WTC11 (cell line): Measurements from ENCODE around the gene CTDNEP1. TPM values are rescaled to one million over a fixed set of nuclear protein-coding genes. Genes with fewer than 3 reads are reported as not detected.

Source experiments
- ATAC-seq: fragments of 200-7000 bp; cut with Tn5 transposase; 2 replicates; pipeline ENCODE4 v1.10.0; 2021; ENCODE audit warnings: mild to moderate bottlenecking, moderate library complexity
- CTCF ChIA-PET: fragments of 300-600 bp; sonication (Branson Sonifier 250); formaldehyde crosslinking; loops from one replicate; lab custom pipeline; 2021; ENCODE audit warnings: antibody characterized with exemption; lab: Charles Lee
- POLR2A ChIA-PET: fragments of 350-600 bp; sonication (Branson Sonifier 250); formaldehyde crosslinking; loops from one replicate; lab custom pipeline; 2021; ENCODE audit warnings: antibody characterized with exemption; lab: Charles Lee
- DNase-seq: peaks from one replicate; pipeline ENCODE4 v3.0.0; 2021; ENCODE audit warnings: low spot score
- H3K27ac Mint-ChIP-seq: 2 replicates; pipeline ENCODE4 v1.8.0; 2021; ENCODE audit warnings: mixed read lengths
- H3K27me3 Mint-ChIP-seq: 2 replicates; pipeline ENCODE4 v1.8.0; 2021; ENCODE audit warnings: low read depth, mild to moderate bottlenecking, moderate library complexity, mixed read lengths
- H3K36me3 Mint-ChIP-seq: 2 replicates; pipeline ENCODE4 v1.8.0; 2021; ENCODE audit warnings: mixed read lengths
- H3K4me1 Mint-ChIP-seq: 2 replicates; pipeline ENCODE4 v1.8.0; 2022; ENCODE audit warnings: mixed read lengths
- H3K4me3 Mint-ChIP-seq: 2 replicates; pipeline ENCODE4 v1.8.0; 2021; ENCODE audit warnings: mild to moderate bottlenecking, moderate library complexity, mixed read lengths
- H3K9me3 Mint-ChIP-seq: 2 replicates; pipeline ENCODE4 v1.8.0; 2021; ENCODE audit warnings: mixed read lengths
- FOXJ3 ChIP-seq: sonication (generic); formaldehyde crosslinking; IDR thresholded peaks from 2 replicates; pipeline ENCODE4 v1.9.0; 2021; ENCODE audit warnings: missing genetic modification reagents, mild to moderate bottlenecking, borderline replicate concordance
- FOXK1 ChIP-seq: sonication (generic); formaldehyde crosslinking; IDR thresholded peaks from 2 replicates; pipeline ENCODE4 v1.8.0; 2022; ENCODE audit warnings: mild to moderate bottlenecking, moderate library complexity, missing genetic modification reagents
- HMGA2 ChIP-seq: fragments of 250-450 bp; sonication (Bioruptor Pico); IDR thresholded peaks from 2 replicates; pipeline ENCODE4 v1.4.0; 2021; ENCODE audit warnings: mild to moderate bottlenecking, moderate library complexity
- MXD4 ChIP-seq: fragments of 250-450 bp; sonication (Bioruptor Pico); IDR thresholded peaks from 2 replicates; pipeline ENCODE4 v1.8.0; 2021; ENCODE audit warnings: mild to moderate bottlenecking, moderate library complexity, borderline replicate concordance
- NFATC4 ChIP-seq: fragments of 250-450 bp; sonication (Bioruptor Pico); IDR thresholded peaks from 2 replicates; pipeline ENCODE4 v1.9.0; 2021; ENCODE audit warnings: mild to moderate bottlenecking
- RORB ChIP-seq: fragments of 250-450 bp; sonication (Bioruptor Pico); IDR thresholded peaks from 2 replicates; pipeline ENCODE4 v1.9.0; 2021; ENCODE audit warnings: mild to moderate bottlenecking
- SMAD3 ChIP-seq: sonication (generic); formaldehyde crosslinking; IDR thresholded peaks from 2 replicates; pipeline ENCODE4 v1.8.0; 2022; ENCODE audit warnings: missing genetic modification reagents, mild to moderate bottlenecking, borderline replicate concordance
- TEAD4 ChIP-seq: sonication (generic); formaldehyde crosslinking; IDR thresholded peaks from 2 replicates; pipeline ENCODE4 v1.8.0; 2022; ENCODE audit warnings: mild to moderate bottlenecking, missing genetic modification reagents
- ZNF671 ChIP-seq: fragments of 250-450 bp; sonication (Bioruptor Pico); IDR thresholded peaks from 2 replicates; pipeline ENCODE4 v1.8.0; 2021; ENCODE audit warnings: mild to moderate bottlenecking
- total RNA-seq: library from RNA; stranded (reverse); gene quantifications from 3 replicates; pipeline ENCODE4 v1.2.3, GENCODE V29; 2021
- TF ChIP-seq, protein P1 (sequence below): sonication (generic); formaldehyde crosslinking; IDR thresholded peaks from 2 replicates; pipeline ENCODE4 v1.8.0; 2022; ENCODE audit warnings: mild to moderate bottlenecking, missing genetic modification reagents
- TF ChIP-seq, protein P2 (sequence below): sonication (generic); formaldehyde crosslinking; IDR thresholded peaks from 2 replicates; pipeline ENCODE4 v1.8.0; 2023; ENCODE audit warnings: missing genetic modification reagents, mild to moderate bottlenecking, borderline replicate concordance
- TF ChIP-seq, protein P3 (sequence below): sonication (generic); formaldehyde crosslinking; IDR thresholded peaks from 2 replicates; pipeline ENCODE4 v1.8.1; 2023; ENCODE audit warnings: mild to moderate bottlenecking, missing genetic modification reagents, moderate library complexity
- TF ChIP-seq, protein P4 (sequence below): sonication (generic); formaldehyde crosslinking; IDR thresholded peaks from 2 replicates; pipeline ENCODE4 v1.8.1; 2022; ENCODE audit warnings: missing genetic modification reagents, borderline replicate concordance
- TF ChIP-seq, protein P5 (sequence below): sonication (generic); formaldehyde crosslinking; IDR thresholded peaks from 2 replicates; pipeline ENCODE4 v1.8.1; 2022; ENCODE audit warnings: mild to moderate bottlenecking, moderate library complexity, missing genetic modification reagents

The CTDNEP1 gene
- total RNA-seq, 1 experiment from 2014 or later: 127 TPM

DNA sequence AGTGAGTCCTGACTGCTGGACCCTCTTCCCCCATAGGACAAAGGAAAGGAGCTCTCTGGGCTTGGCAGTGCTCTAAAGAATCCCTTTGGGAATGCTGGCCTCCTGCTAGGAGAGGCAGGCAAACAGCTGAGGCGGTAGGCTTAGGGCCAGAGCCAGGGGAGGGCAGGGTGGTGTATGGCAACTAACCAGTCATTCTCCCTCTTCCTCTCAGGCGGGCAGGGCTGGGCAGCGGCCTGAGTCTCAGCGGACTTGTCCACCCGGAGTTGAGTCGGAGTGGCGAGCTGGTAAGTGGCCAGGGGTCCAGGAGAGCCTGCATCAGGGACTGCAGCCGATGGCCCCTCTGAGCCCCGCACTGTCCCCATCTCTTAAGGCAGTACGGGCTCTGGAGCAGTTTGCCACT is 27.4 kb downstream of the CTDNEP1 start:
- no peak for TF ChIP-seq FOXJ3 (CRISPR knock-in tag)
- TF ChIP-seq, all 79 proteins: peak for 0
- H3K27me3 Mint-ChIP-seq: no peaks in the 10 kb centered on the region; the same call in 1 of the 2 replicates
- ATAC-seq (no peak), DNase-seq (no peak)
- no peaks in the 10 kb centered on the region for H3K9me3 Mint-ChIP-seq
- ChIA-PET CTCF (no interaction called here), POLR2A (interaction anchor here (1.3 kb wide), 1 partner anchor 10 kb away, joined by 4 read pairs; the partner anchor contains the start of gene DVL2)
- H3K4me3 Mint-ChIP-seq: no peak overlapping the region
- H3K27ac Mint-ChIP-seq: no peak overlapping the region
- peaks cover 31% of the 10 kb centered on the region for H3K36me3 Mint-ChIP-seq
- H3K4me1 Mint-ChIP-seq: peaks cover 15% of the 10 kb centered on the region

DNA sequence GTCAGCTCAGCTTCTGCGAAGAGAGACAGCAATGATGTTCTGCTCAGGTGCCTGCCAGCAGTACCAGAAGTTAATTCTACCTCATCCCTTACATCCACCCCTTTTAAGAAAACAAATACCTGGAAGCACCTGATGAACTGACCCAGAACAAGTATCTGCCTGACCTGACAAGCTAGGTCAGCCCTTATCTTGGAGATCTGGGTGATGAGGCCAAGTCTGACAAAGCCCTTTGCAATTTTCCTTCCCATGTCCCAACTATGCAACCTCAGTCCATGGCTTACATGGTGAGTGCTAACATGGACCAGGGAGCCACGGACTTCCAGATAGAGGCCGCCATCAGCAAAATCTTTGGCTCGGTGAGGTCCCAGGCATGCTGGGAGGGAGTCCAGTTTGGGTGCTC is 28.2 kb downstream of the CTDNEP1 start:
- H3K9me3 Mint-ChIP-seq: no peaks in the 10 kb centered on the region
- DNase-seq (no peak), ATAC-seq (no peak)
- no peak overlapping the region for H3K4me3 Mint-ChIP-seq
- ChIA-PET CTCF (interaction anchor here (1.0 kb wide), 2 partner anchors 9 to 73 kb away, joined by 3 to 4 read pairs; no protein-coding TSS in a partner anchor), POLR2A (no interaction called here)
- H3K36me3 Mint-ChIP-seq: peaks cover 24% of the 10 kb centered on the region
- peaks cover 23% of the 10 kb centered on the region for H3K4me1 Mint-ChIP-seq
- H3K27ac Mint-ChIP-seq: peak overlapping the region; percentile 49; the same call in 1 of the 2 replicates
- peaks cover 4% of the 10 kb centered on the region; the same call in 1 of the 2 replicates for H3K27me3 Mint-ChIP-seq
- TF ChIP-seq, protein P1, sequence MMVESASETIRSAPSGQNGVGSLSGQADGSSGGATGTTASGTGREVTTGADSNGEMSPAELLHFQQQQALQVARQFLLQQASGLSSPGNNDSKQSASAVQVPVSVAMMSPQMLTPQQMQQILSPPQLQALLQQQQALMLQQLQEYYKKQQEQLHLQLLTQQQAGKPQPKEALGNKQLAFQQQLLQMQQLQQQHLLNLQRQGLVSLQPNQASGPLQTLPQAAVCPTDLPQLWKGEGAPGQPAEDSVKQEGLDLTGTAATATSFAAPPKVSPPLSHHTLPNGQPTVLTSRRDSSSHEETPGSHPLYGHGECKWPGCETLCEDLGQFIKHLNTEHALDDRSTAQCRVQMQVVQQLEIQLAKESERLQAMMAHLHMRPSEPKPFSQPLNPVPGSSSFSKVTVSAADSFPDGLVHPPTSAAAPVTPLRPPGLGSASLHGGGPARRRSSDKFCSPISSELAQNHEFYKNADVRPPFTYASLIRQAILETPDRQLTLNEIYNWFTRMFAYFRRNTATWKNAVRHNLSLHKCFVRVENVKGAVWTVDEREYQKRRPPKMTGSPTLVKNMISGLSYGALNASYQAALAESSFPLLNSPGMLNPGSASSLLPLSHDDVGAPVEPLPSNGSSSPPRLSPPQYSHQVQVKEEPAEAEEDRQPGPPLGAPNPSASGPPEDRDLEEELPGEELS (CRISPR knock-in tag): no peak
- TF ChIP-seq TEAD4 (CRISPR knock-in tag): no peak
- TF ChIP-seq, protein P2, sequence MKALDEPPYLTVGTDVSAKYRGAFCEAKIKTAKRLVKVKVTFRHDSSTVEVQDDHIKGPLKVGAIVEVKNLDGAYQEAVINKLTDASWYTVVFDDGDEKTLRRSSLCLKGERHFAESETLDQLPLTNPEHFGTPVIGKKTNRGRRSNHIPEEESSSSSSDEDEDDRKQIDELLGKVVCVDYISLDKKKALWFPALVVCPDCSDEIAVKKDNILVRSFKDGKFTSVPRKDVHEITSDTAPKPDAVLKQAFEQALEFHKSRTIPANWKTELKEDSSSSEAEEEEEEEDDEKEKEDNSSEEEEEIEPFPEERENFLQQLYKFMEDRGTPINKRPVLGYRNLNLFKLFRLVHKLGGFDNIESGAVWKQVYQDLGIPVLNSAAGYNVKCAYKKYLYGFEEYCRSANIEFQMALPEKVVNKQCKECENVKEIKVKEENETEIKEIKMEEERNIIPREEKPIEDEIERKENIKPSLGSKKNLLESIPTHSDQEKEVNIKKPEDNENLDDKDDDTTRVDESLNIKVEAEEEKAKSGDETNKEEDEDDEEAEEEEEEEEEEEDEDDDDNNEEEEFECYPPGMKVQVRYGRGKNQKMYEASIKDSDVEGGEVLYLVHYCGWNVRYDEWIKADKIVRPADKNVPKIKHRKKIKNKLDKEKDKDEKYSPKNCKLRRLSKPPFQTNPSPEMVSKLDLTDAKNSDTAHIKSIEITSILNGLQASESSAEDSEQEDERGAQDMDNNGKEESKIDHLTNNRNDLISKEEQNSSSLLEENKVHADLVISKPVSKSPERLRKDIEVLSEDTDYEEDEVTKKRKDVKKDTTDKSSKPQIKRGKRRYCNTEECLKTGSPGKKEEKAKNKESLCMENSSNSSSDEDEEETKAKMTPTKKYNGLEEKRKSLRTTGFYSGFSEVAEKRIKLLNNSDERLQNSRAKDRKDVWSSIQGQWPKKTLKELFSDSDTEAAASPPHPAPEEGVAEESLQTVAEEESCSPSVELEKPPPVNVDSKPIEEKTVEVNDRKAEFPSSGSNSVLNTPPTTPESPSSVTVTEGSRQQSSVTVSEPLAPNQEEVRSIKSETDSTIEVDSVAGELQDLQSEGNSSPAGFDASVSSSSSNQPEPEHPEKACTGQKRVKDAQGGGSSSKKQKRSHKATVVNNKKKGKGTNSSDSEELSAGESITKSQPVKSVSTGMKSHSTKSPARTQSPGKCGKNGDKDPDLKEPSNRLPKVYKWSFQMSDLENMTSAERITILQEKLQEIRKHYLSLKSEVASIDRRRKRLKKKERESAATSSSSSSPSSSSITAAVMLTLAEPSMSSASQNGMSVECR: no peak
- no peak for TF ChIP-seq NFATC4 (CRISPR knock-in tag)
- TF ChIP-seq MXD4 (CRISPR knock-in tag): no peak
- TF ChIP-seq RORB (CRISPR knock-in tag): no peak
- TF ChIP-seq, protein P3, sequence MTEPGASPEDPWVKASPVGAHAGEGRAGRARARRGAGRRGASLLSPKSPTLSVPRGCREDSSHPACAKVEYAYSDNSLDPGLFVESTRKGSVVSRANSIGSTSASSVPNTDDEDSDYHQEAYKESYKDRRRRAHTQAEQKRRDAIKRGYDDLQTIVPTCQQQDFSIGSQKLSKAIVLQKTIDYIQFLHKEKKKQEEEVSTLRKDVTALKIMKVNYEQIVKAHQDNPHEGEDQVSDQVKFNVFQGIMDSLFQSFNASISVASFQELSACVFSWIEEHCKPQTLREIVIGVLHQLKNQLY (CRISPR knock-in tag): no peak
- TF ChIP-seq, protein P4, sequence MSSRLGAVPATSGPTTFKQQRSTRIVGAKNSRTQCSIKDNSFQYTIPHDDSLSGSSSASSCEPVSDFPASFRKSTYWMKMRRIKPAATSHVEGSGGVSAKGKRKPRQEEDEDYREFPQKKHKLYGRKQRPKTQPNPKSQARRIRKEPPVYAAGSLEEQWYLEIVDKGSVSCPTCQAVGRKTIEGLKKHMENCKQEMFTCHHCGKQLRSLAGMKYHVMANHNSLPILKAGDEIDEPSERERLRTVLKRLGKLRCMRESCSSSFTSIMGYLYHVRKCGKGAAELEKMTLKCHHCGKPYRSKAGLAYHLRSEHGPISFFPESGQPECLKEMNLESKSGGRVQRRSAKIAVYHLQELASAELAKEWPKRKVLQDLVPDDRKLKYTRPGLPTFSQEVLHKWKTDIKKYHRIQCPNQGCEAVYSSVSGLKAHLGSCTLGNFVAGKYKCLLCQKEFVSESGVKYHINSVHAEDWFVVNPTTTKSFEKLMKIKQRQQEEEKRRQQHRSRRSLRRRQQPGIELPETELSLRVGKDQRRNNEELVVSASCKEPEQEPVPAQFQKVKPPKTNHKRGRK (CRISPR knock-in tag): no peak
- no peak for TF ChIP-seq HMGA2 (CRISPR knock-in tag)
- no peak for TF ChIP-seq SMAD3 (CRISPR knock-in tag)
- TF ChIP-seq ZNF671: no peak
- TF ChIP-seq, protein P5, sequence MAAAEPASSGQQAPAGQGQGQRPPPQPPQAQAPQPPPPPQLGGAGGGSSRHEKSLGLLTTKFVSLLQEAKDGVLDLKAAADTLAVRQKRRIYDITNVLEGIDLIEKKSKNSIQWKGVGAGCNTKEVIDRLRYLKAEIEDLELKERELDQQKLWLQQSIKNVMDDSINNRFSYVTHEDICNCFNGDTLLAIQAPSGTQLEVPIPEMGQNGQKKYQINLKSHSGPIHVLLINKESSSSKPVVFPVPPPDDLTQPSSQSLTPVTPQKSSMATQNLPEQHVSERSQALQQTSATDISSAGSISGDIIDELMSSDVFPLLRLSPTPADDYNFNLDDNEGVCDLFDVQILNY (CRISPR knock-in tag): no peak
- no peak for TF ChIP-seq FOXK1 (CRISPR knock-in tag)
